ENCODE data around the gene FAM219A.

The FAM219A gene

DNA sequence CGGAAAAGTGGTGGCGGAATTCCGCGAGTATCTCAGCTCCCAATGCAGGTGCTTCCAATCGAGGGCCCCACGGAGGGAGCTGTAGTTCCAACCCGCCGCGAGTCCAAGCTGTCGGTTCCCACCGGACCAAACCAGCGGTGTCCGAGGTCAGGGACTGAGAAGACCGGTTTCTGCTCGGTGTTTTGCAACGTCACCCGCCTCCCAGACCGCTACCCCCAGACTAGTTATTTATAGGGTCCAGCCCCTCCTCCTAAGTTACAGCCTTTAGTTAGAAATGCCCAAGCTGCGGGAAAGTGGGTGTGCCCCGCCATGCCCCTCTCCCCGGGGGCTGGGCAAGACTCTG is 81.0 kb downstream of the FAM219A start:
- TF ChIP-seq, protein P1, sequence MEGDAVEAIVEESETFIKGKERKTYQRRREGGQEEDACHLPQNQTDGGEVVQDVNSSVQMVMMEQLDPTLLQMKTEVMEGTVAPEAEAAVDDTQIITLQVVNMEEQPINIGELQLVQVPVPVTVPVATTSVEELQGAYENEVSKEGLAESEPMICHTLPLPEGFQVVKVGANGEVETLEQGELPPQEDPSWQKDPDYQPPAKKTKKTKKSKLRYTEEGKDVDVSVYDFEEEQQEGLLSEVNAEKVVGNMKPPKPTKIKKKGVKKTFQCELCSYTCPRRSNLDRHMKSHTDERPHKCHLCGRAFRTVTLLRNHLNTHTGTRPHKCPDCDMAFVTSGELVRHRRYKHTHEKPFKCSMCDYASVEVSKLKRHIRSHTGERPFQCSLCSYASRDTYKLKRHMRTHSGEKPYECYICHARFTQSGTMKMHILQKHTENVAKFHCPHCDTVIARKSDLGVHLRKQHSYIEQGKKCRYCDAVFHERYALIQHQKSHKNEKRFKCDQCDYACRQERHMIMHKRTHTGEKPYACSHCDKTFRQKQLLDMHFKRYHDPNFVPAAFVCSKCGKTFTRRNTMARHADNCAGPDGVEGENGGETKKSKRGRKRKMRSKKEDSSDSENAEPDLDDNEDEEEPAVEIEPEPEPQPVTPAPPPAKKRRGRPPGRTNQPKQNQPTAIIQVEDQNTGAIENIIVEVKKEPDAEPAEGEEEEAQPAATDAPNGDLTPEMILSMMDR (conservative IDR thresholded peaks at IDR 0.05; ENCODE audit: low read depth, low read length): no peak
- DNase-seq (ENCODE audit: low read depth): no peak

DNA sequence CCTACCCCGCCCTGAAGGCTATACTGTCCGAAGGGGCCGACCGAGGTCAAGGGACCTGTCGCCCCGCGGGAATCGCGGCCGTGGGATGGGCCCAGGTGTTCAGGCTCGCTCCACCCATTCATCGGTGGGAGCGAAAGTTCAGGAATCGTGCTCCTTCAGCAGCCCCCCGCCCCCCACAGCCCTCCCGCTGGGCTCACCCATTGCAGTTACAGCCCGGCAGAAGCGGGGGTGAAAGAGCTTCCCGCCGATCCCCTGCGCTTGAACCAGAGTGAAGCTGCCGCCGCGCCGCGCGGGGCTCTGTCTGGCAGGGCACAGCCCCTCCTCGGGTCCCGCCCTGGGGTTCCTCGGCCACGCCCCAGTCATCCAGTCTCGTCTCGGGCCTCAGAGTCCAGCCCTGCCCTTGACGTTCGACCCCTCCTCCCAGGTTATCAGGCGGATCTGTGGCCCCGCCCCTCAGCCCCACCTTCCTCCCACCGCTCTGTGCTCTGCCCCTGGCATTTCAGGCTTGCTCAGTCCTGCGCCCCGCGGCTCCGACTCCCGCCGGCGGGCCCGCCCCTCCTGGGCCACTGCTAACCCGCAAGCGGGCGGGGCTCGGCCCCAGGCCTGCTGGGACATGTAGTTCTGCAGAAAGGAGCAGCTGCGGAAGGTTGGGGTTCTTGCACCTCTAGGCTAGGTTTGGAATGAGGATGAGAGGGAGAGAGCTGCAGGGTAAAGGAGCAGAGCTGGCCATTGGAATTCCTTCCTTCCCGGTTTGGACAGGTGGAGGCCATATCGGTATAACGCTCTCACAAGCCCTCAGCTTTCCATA is 81.6 kb downstream of the FAM219A start, which contains the start of gene MYORG:
Gene MYORG (minus strand): TSS at position 303 of the 808 bp plus-strand sequence. CDS start 3,955 bp downstream, outside the sequence.
- H3K4me3 ChIP-seq (ENCODE audit: low read length): peak within 1 kb of the TSS; percentile 78
- TF ChIP-seq, protein P1 (conservative IDR thresholded peaks at IDR 0.05; ENCODE audit: low read depth, low read length): no peak
- DNase-seq (ENCODE audit: low read depth): peak; percentile 62

More for the DNA sequence above, 81.0 kb downstream of the FAM219A start:
- peak overlapping the region; percentile 78 for H3K4me3 ChIP-seq (ENCODE audit: low read length)

DNA sequence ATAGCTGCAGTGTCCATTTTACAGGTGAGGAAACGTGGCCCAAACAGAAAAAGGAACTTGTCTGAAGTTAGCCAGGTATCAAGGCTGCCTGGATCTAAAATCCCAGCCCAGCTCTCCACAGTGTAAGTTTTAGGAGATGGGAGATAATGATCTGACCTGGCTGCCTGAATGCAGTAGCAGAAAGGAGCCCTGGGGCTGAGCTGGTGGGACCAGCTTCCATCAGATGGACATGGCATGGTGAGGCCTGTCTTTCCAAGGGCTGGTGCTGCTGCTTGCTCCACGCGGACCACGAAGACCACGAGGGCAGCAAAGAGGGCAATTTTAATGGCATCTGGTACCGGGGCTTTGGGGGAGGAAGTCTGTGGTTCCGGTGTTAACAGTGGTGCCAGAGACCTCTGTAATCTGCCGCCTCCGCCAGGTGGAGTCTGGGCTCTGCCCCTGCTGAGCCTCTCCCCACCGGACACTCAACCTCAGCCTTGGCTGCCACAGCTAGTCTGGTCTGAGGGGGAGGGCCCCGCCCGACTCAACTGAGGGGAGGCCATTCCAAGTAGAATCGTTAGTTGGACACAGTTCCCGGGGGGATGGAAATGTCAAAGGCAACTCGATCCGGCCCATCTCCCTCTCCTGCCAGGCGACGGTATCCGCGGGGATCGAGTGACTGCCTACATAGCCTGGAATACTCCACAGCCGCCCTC is 82.3 kb downstream of the FAM219A start:
- TF ChIP-seq, protein P1 (conservative IDR thresholded peaks at IDR 0.05; ENCODE audit: low read depth, low read length): peak; percentile 34
- peak overlapping the region; percentile 78 for H3K4me3 ChIP-seq (ENCODE audit: low read length)
- DNase-seq (ENCODE audit: low read depth): no peak

DNA sequence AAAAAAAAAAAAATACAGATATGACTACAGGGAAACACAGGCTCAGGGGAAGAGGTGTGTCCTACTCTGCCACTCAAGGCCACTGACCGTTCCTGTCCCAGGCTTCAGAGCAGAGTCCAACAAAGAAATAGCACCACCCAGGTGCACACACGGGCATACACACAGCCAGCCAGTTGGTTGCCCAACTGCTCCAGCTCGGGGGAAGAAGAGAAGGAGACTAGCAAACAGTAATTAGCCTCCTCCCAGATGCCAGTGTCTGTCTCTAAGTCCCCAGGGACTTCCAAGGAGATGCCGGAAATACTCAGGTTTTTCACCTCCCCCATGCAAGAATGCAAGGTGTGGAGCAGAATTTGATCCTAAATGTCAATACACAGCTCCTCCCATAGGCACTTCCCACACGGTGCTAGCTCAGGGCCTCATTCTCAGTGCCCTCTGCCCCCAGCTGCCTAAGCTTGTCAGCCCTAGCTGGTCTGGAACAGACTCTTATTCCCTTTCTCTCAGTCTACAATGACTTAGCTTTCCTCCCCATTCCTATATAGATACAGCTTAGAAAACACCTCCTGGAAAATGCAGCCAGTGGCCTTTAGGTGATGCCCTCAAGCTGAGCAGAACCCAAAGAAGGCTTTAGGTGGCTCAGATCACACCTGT is 83.3 kb downstream of the FAM219A start:
- TF ChIP-seq, protein P1 (conservative IDR thresholded peaks at IDR 0.05; ENCODE audit: low read depth, low read length): peak; percentile 5
- H3K4me3 ChIP-seq (ENCODE audit: low read length): no peak overlapping the region
- no peak for DNase-seq (ENCODE audit: low read depth)

DNA sequence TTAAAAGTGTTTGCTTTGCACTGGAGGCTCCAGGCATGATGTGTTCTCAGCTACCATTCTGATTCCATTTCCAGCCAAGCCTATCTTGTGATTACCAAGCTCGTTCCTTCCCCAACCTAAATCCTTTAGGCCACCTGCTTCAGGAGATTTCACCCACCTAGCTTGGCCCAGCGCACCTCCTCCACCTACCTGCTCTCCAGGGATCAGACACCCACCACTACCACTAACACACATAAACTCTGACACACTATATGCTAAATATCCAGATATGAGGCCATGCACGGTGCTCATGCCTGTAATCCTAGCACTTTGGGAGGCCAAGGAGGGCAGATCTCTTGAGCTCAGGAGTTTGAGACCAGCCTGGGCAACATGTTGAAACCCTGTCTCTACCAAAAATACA is 84.0 kb downstream of the FAM219A start:
- TF ChIP-seq, protein P1 (conservative IDR thresholded peaks at IDR 0.05; ENCODE audit: low read depth, low read length): no peak
- no peak overlapping the region for H3K4me3 ChIP-seq (ENCODE audit: low read length)
- no peak for DNase-seq (ENCODE audit: low read depth)

DNA sequence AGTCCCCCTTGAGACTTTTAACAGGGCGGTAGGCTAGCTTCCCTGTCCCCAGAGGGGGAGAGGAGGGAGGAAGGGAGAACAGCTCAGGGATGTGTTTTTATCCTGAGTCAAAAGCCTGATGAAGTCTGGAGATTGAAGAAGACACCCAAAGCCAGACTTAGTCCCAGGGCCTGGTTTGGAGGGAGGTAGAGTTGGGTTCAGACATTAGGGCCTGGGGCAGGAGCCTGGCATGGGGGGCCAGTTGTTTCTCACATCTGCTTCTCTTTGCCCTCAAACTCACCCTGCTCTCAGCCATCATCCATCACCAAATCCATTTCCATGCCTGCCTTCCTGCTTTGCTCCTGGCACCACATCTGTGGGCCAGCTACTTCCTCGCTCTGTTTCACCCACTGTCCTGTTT is 84.6 kb downstream of the FAM219A start:
- no peak overlapping the region for H3K4me3 ChIP-seq (ENCODE audit: low read length)
- TF ChIP-seq, protein P1 (conservative IDR thresholded peaks at IDR 0.05; ENCODE audit: low read depth, low read length): no peak
- no peak for DNase-seq (ENCODE audit: low read depth)

Measured in retinal pigment epithelial cell (primary cell).